SK-N-SH (cell line): Measurements from ENCODE around the gene SMO. TPM values are rescaled to one million over a fixed set of nuclear protein-coding genes. Genes with fewer than 3 reads are reported as not detected.

Source experiments
- CTCF ChIA-PET: fragments of 300-600, 350-600 bp; formaldehyde crosslinking; extraction: SDS; loops from one replicate; lab custom pipeline; 2021; lab: Yijun Ruan, JAX
- POLR2A ChIA-PET: fragments of 350-600 bp; sonication (Branson Sonifier 250); formaldehyde crosslinking; extraction: SDS; loops from one replicate; lab custom pipeline; 2020; ENCODE audit warnings: antibody characterized with exemption, inconsistent platforms; lab: Yijun Ruan, JAX
- DNase-seq: peaks from one replicate; pipeline ENCODE4 v3.0.0; 2012
- H2AFZ ChIP-seq: fragments of 200-600 bp; sonication (generic); 2 replicates; pipeline ENCODE4 v1.8.1; 2016; ENCODE audit warnings: antibody characterized with exemption, mild to moderate bottlenecking, low read depth
- H3F3A ChIP-seq: fragments of 200-600 bp; sonication (generic); replicated peaks from 2 replicates; pipeline ENCODE3; 2016; ENCODE audit warnings: antibody characterized with exemption, mild to moderate bottlenecking; ENCODE audit not compliant: insufficient read depth
- H3K27ac ChIP-seq, 2 experiments: fragments of 200-500 bp in 1 of 2; fragments of 200-600 bp in 1 of 2; sonication (Bioruptor generic) in 1 of 2; sonication (generic), shearing (Covaris generic) in 1 of 2; 2 replicates each; pipeline versions ENCODE4 v1.5.1 to v1.6.1; 2014 to 2016; ENCODE audit warnings: low read depth in 2 of 2, inconsistent platforms in 1 of 2, low read length in 1 of 2, mild to moderate bottlenecking in 1 of 2, mixed read lengths in 1 of 2
- H3K27me3 ChIP-seq: fragments of 200-600 bp; sonication (generic), shearing (Covaris generic); 2 replicates; pipeline ENCODE4 v1.6.1; 2016; ENCODE audit warnings: mixed run types; ENCODE audit not compliant: insufficient read depth
- H3K36me3 ChIP-seq, 2 experiments: fragments of 200-500 bp in 1 of 2; fragments of 200-600 bp in 1 of 2; sonication (Bioruptor generic) in 1 of 2; sonication (generic) in 1 of 2; replicated peaks in 1 of 2; 2 replicates each; pipeline versions ENCODE3 to v1.5.1; 2014 to 2016; ENCODE audit warnings: low read length in 1 of 2, mild to moderate bottlenecking in 1 of 2; ENCODE audit not compliant: insufficient read depth in 2 of 2, control insufficient read depth in 1 of 2
- H3K4me1 ChIP-seq, 2 experiments: fragments of 200-500 bp in 1 of 2; fragments of 200-600 bp in 1 of 2; sonication (Bioruptor generic) in 1 of 2; sonication (generic), shearing (Covaris generic) in 1 of 2; 2 replicates each; pipeline versions ENCODE4 v1.5.1 to v1.6.1; 2014 to 2016; ENCODE audit warnings: low read depth in 1 of 2, low read length in 1 of 2, mixed run types in 1 of 2; ENCODE audit not compliant: insufficient read depth in 2 of 2, control insufficient read depth in 1 of 2
- H3K4me2 ChIP-seq: fragments of 200-600 bp; sonication (generic), shearing (Covaris generic); 2 replicates; pipeline ENCODE4 v1.6.1; 2017; ENCODE audit warnings: mixed run types
- H3K4me3 ChIP-seq, 2 experiments: fragments of 200-500 bp in 1 of 2; fragments of 200-600 bp in 1 of 2; sonication (Bioruptor generic) in 1 of 2; sonication (generic), shearing (Covaris generic) in 1 of 2; 2 replicates each; pipeline versions ENCODE4 v1.5.1 to v1.8.1; 2014 to 2016; ENCODE audit warnings: low read depth in 2 of 2, inconsistent platforms in 1 of 2, low read length in 1 of 2, mild to moderate bottlenecking in 1 of 2, mixed read lengths in 1 of 2, moderate library complexity in 1 of 2
- H3K79me2 ChIP-seq: fragments of 200-600 bp; sonication (generic); 2 replicates; pipeline ENCODE4 v1.8.1; 2017; ENCODE audit warnings: mild to moderate bottlenecking; ENCODE audit not compliant: insufficient read depth
- H3K9ac ChIP-seq: fragments of 200-600 bp; sonication (generic); 2 replicates; pipeline ENCODE4 v1.6.1; 2017; ENCODE audit warnings: mixed run types
- H3K9me2 ChIP-seq: fragments of 200-600 bp; sonication (generic); 2 replicates; pipeline ENCODE4 v1.6.1; 2017; ENCODE audit warnings: mixed run types
- H3K9me3 ChIP-seq: fragments of 200-600 bp; sonication (generic); 2 replicates; pipeline ENCODE4 v1.6.1; 2017; ENCODE audit warnings: mixed run types, mild to moderate bottlenecking, moderate library complexity
- H4K20me1 ChIP-seq: fragments of 200-600 bp; sonication (generic); 2 replicates; pipeline ENCODE4 v1.6.1; 2017; ENCODE audit warnings: mild to moderate bottlenecking, mixed run types; ENCODE audit not compliant: insufficient read depth
- CHD2 ChIP-seq: fragments of 150-350 bp; IDR thresholded peaks from 2 replicates; pipeline ENCODE4 v1.6.1; 2018; ENCODE audit warnings: low read length; ENCODE audit not compliant: partially characterized antibody
- CTCF ChIP-seq: fragments of 200-600 bp; sonication (generic); IDR thresholded peaks from 2 replicates; pipeline ENCODE4 v1.6.1; 2017; ENCODE audit warnings: antibody characterized with exemption, mild to moderate bottlenecking, moderate library complexity
- ELF1 ChIP-seq: IDR thresholded peaks from 2 replicates; pipeline ENCODE4 v1.4.0; 2012
- FOXM1 ChIP-seq: IDR thresholded peaks from 2 replicates; pipeline ENCODE4 v1.4.0; 2012; ENCODE audit warnings: low read depth, mild to moderate bottlenecking
- GABPA ChIP-seq: IDR thresholded peaks from 2 replicates; pipeline ENCODE4 v1.4.0; 2012; ENCODE audit warnings: low read depth, mild to moderate bottlenecking
- JUND ChIP-seq: IDR thresholded peaks from 2 replicates; pipeline ENCODE4 v1.4.0; 2012
- MEF2A ChIP-seq: IDR thresholded peaks from 2 replicates; pipeline ENCODE4 v1.4.0; 2012; ENCODE audit warnings: low read depth, borderline replicate concordance
- NRF1 ChIP-seq: IDR thresholded peaks from 2 replicates; pipeline ENCODE4 v1.6.1; 2012; ENCODE audit warnings: low read depth, mild to moderate bottlenecking, low read length
- POLR2AphosphoS5 ChIP-seq: IDR thresholded peaks from 2 replicates; pipeline ENCODE4 v1.6.1; 2012; ENCODE audit warnings: low read depth, low read length
- RFX5 ChIP-seq: IDR thresholded peaks from 2 replicates; pipeline ENCODE4 v1.6.1; 2012; ENCODE audit warnings: mild to moderate bottlenecking, improper control_type of control experiment, low read length
- TAF1 ChIP-seq: IDR thresholded peaks from 2 replicates; pipeline ENCODE4 v1.6.1; 2012; ENCODE audit warnings: low read depth, mild to moderate bottlenecking, low read length, moderate library complexity, borderline replicate concordance
- WGBS: methylation state at CpG from one replicate; pipeline ENCODE4 v1.1.6; 2017; ENCODE audit warnings: low lambda C conversion rate; 5-methylcytosine and 5-hydroxymethylcytosine counted together
- polyA plus RNA-seq, 3 experiments: library from polyadenylated mRNA; depleted of rRNA; stranded (reverse); fragments of >200 nt; gene quantifications; 2 replicates each; pipeline ENCODE4 v1.2.3, GENCODE V29; 2012
- TF ChIP-seq, protein P1 (sequence below): IDR thresholded peaks from 2 replicates; pipeline ENCODE4 v1.4.0; 2012; ENCODE audit warnings: low read depth, borderline replicate concordance

The SMO gene
- polyA plus RNA-seq, 1 of the 3 experiments (the other 2 are of a cell fraction) = 37.0 TPM

DNA sequence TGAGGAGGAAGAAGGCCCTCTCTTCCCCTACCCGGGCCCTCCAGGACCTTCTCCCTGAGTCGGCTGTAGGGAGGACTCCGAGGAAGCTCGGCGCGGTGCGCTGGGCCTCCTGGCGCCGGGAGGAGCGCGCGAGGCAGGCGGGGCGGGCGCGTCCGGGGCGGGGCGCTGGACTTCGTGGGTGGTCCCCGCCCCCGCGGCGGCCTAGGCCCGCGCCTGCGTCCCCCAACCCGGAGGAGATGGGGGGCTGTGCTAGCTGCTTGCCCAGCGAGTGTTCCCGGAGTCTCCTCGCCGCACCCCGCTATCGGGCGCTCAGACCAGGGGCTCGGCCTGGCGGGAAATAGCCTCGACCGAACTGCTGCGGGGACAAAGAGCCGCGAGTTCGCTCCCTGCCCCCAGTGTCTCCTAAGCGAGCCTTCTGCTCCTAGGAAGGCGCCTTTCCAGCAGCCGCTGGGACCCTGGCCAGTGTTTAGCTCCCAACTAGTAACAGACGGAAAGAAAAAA is 19.2 kb upstream of the SMO start:
- Histone ChIP-seq H3K9me2 (no peaks in the 10 kb centered on the region), H3F3A (no peaks in the 10 kb centered on the region), H3K36me3 (no peaks in the 10 kb centered on the region), H3K27ac (no peak overlapping the region), H3K9ac (no peak overlapping the region), H3K4me1 (no peaks in the 10 kb centered on the region), H3K9me3 (no peaks in the 10 kb centered on the region), H3K27me3 (no peaks in the 10 kb centered on the region), H3K79me2 (no peaks in the 10 kb centered on the region), H4K20me1 (no peaks in the 10 kb centered on the region), H3K4me3 (no peak overlapping the region), H2AFZ (no peak overlapping the region), H3K4me2 (no peak overlapping the region)
- no peak for DNase-seq
- CTCF ChIA-PET = interaction anchor here (2.6 to 15.6 kb wide), 3 partner anchors 40 to 129 kb away, joined by 7 to 385 read pairs (median 11); no protein-coding TSS in a partner anchor
- POLR2A ChIA-PET = no interaction called here
- TF ChIP-seq FOXM1 (no peak), GABPA (no peak), TAF1 (no peak), POLR2AphosphoS5 (no peak), MEF2A (no peak), JUND (no peak), CHD2 (no peak)
- TF ChIP-seq, protein P1, sequence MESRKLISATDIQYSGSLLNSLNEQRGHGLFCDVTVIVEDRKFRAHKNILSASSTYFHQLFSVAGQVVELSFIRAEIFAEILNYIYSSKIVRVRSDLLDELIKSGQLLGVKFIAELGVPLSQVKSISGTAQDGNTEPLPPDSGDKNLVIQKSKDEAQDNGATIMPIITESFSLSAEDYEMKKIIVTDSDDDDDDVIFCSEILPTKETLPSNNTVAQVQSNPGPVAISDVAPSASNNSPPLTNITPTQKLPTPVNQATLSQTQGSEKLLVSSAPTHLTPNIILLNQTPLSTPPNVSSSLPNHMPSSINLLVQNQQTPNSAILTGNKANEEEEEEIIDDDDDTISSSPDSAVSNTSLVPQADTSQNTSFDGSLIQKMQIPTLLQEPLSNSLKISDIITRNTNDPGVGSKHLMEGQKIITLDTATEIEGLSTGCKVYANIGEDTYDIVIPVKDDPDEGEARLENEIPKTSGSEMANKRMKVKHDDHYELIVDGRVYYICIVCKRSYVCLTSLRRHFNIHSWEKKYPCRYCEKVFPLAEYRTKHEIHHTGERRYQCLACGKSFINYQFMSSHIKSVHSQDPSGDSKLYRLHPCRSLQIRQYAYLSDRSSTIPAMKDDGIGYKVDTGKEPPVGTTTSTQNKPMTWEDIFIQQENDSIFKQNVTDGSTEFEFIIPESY = no peak
- 94% methylated on average over 46 of the region's 47 CpGs for WGBS

- Histone ChIP-seq H3K9me2 (no peaks in the 10 kb centered on the region), H3K27me3 (no peaks in the 10 kb centered on the region), H3F3A (no peaks in the 10 kb centered on the region)
- WGBS = 90% methylated on average over 16 of the region's 16 CpGs
- no peak for DNase-seq
- TF ChIP-seq, protein P1 = no peak
- TF ChIP-seq NRF1 (no peak), MEF2A (no peak), CTCF (no peak), ELF1 (no peak), RFX5 (no peak)
- TF ChIP-seq, all 33 proteins: peak for 0
- H3K4me1 ChIP-seq = no peaks in the 10 kb centered on the region
- ChIA-PET CTCF (interaction anchor here (0.8 to 15.6 kb wide), 4 partner anchors 39 to 128 kb away, joined by 3 to 385 read pairs (median 9); no protein-coding TSS in a partner anchor), POLR2A (no interaction called here)
- no peaks in the 10 kb centered on the region for H3K36me3 ChIP-seq
- H3K9ac ChIP-seq = no peak overlapping the region
- H2AFZ ChIP-seq = no peak overlapping the region
- H3K9me3 ChIP-seq = no peaks in the 10 kb centered on the region
- no peaks in the 10 kb centered on the region for H4K20me1 ChIP-seq
- no peak overlapping the region for H3K27ac ChIP-seq
- H3K4me3 ChIP-seq = no peak overlapping the region
- no peaks in the 10 kb centered on the region for H3K79me2 ChIP-seq
- no peak overlapping the region for H3K4me2 ChIP-seq
These were observed 18.6 kb upstream of the SMO start for GRCh38 chr7:129169686-129170440.
